ENCODE results near the gene RPL38.
"Not testable (repeated sequence)": the region's sequence is repeated elsewhere in the genome, so short reads cannot be mapped to it uniquely, and the experiment has no call there.

RPL38 gene

DNA sequence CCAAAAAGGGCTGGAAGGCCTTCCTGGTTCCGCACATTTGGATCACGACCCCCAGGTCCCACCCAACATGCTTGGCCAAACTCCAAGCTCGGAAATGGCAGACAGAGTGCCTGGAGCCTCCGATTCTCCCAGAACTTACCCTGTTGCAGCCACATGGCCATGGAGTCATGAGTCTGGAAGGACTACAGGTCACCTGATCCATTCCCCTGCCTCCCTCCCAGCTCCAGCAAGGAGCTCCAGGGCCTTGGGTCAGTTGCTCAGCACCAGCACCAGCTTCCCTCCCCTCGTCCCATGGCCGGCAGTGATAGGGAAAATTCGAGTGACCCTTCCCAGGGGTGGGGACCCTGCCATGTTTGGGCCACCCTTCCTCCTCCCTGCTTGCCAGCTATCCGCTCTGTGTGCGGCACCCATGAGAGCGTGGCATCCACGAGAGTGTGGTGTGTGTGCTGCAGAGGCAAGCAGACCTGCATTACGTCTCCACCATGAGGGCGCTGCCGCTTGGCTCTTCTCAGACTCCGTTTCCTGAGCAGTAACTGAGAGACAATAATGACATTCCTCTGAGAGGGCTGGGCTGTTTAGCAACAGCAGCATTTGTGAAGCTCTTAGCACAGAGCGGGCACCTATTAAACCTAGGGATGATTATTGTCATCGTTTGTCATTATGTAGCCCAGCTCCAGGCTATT is 21.3 kb upstream of the RPL38 start:
- in situ Hi-C loops (cut with HindIII; ENCODE audit: low sequenced_read_pairs): no loop called here
- TF ChIP-seq, protein P1, sequence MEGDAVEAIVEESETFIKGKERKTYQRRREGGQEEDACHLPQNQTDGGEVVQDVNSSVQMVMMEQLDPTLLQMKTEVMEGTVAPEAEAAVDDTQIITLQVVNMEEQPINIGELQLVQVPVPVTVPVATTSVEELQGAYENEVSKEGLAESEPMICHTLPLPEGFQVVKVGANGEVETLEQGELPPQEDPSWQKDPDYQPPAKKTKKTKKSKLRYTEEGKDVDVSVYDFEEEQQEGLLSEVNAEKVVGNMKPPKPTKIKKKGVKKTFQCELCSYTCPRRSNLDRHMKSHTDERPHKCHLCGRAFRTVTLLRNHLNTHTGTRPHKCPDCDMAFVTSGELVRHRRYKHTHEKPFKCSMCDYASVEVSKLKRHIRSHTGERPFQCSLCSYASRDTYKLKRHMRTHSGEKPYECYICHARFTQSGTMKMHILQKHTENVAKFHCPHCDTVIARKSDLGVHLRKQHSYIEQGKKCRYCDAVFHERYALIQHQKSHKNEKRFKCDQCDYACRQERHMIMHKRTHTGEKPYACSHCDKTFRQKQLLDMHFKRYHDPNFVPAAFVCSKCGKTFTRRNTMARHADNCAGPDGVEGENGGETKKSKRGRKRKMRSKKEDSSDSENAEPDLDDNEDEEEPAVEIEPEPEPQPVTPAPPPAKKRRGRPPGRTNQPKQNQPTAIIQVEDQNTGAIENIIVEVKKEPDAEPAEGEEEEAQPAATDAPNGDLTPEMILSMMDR (IDR thresholded peaks at IDR 0.05; ENCODE audit: low read depth, low read length): no peak
- H3K4me3 ChIP-seq (ENCODE audit: low read depth, low read length): no peak overlapping the region

DNA sequence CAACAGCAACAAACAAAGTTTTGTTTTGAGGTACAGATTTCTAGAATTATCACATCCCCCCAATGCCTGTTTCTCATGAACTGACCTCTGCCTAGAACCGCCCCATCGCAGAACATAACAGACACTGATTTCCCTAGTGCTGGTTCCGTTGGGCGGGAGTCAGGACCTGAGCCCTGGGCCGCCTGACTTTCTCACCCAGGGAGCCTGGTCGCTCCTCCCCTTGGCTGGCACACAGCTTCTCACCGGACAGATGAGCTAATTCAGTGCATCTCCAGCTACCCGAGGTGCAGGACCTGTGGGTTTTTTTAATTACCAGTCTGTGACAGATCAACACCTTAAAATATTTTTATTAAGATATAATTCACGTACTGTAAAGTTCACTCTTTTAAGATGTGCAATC is 20.1 kb upstream of the RPL38 start:
- in situ Hi-C loops (cut with HindIII; ENCODE audit: low sequenced_read_pairs): no loop called here
- TF ChIP-seq, protein P1 (IDR thresholded peaks at IDR 0.05; ENCODE audit: low read depth, low read length): no peak
- no peak for DNase-seq (ENCODE audit: low read depth, low spot score)
- no peak overlapping the region for H3K4me3 ChIP-seq (ENCODE audit: low read depth, low read length)

More for the DNA sequence above, 21.3 kb upstream of the RPL38 start:
- no peak for DNase-seq (ENCODE audit: low read depth, low spot score)

DNA sequence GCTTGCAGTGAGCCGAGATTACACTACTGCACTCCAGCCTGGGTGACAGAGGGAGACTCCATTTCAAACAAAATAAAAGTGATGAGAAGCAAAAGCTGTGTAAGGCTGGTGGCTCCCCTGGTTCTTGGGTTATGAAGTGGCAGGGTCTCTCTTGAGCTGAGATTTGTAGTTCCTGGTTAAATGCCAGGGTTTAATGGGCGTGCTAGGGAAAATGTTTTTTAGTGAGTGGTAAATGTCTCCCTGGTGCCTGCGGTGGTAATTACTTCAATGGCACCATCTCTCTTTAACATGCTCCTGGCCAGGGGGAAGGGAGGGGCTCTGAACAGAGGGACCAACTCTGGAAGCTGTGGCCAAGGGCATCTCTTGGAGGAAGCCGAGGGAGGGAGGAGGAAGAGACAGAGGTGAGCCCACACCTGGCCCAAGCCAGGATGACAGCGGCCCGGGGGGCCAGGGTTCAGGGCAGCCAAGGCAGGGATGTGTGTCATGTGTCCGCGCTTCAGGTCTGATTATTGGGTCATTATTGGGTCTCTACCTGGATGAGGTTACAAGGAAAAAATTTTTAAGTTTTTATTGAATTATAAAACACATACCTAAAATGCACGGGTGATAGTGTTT is 17.8 kb upstream of the RPL38 start:
- TF ChIP-seq, protein P1 (IDR thresholded peaks at IDR 0.05; ENCODE audit: low read depth, low read length): no peak
- in situ Hi-C loops (cut with HindIII; ENCODE audit: low sequenced_read_pairs): no loop called here
- H3K4me3 ChIP-seq (ENCODE audit: low read depth, low read length): no peak overlapping the region
- no peak for DNase-seq (ENCODE audit: low read depth, low spot score)

DNA sequence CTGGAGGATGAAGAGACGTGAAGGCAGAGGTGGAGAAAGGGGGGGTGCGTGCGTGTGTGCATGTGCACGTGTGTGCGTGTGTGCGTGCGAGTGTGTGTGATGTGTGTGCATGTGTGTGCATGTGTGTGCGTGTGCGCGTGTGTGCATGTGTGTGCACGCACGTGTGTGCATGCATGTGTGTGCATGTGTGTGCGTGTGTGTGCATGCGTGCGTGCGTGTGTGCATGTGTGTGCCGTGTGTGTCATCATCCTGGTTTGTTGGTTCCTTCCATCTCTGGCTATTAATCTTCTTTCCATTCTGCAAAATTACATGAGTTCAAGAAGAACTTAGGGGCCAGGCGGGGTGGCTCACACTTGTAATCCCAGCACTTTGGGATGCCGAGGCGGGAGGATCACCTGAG is 17.0 kb upstream of the RPL38 start:
- no peak for DNase-seq (ENCODE audit: low read depth, low spot score)
- in situ Hi-C loops (cut with HindIII; ENCODE audit: low sequenced_read_pairs): no loop called here
- H3K4me3 ChIP-seq (ENCODE audit: low read depth, low read length): no peak overlapping the region
- TF ChIP-seq, protein P1 (IDR thresholded peaks at IDR 0.05; ENCODE audit: low read depth, low read length): no peak

DNA sequence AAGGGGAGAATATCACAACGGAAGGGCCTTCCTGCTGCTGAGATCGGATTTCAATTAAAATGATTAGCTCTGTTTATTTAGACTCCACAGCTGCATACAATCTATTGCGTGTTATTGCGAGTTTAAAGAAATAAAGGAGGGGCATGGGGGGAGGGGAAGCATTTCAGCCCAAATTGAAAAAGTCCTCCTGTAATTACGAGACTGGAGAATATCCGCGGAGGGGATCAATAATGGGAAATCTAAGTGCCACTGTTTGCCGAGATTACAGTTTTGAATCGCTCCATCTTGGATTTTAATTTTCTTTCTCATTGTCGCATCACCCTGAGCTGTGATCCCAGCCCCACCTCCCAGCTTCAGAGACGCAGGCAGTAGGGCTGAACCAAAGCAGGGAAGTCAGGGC is 15.7 kb upstream of the RPL38 start:
- TF ChIP-seq, protein P1 (IDR thresholded peaks at IDR 0.05; ENCODE audit: low read depth, low read length): no peak
- DNase-seq (ENCODE audit: low read depth, low spot score): no peak
- H3K4me3 ChIP-seq (ENCODE audit: low read depth, low read length): no peak overlapping the region
- in situ Hi-C loops (cut with HindIII; ENCODE audit: low sequenced_read_pairs): no loop called here

DNA sequence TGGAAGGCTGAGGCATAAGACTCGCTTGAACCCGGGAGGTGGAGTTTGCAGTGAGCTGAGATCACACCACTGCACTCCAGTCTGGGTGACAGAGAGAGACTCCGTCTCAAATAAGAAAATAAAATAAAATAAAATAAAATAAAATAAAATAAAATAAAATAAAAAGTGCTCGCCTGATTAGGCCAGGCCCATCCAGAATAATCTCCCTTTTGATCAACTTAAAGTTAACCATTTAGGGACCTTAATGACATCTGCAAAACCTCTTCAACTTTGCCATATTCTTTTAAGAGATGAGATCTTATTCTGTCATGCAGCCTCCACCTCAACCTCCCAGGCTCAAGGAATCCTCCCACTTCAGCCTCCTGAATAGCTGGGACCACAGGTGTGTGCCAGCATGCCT is 14.8 kb upstream of the RPL38 start:
- in situ Hi-C loops (cut with HindIII; ENCODE audit: low sequenced_read_pairs); H3K4me3 ChIP-seq (ENCODE audit: low read depth, low read length); DNase-seq (ENCODE audit: low read depth, low spot score): not testable (repeated sequence)

DNA sequence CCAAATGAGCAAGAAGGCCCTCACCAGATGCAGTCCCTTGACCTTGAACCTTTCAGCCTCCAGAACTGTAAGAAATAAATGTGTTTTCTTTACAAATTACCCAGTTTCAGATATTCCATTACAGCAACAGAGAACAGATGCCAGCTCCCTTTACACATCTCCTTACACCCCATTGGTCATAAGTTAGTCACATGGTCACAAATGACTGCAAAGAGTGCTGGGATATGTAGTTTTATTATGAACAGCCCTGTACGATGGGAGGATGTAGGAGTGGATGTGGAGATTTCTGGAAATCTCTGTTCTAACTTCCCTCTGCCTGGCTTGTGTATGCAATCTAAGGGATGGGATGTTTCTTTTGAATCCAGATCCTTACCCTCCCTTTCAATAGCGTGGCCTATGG is 13.3 kb upstream of the RPL38 start:
- DNase-seq (ENCODE audit: low read depth, low spot score): peak; percentile 51
- in situ Hi-C loops (cut with HindIII; ENCODE audit: low sequenced_read_pairs): no loop called here
- H3K4me3 ChIP-seq (ENCODE audit: low read depth, low read length): no peak overlapping the region
- TF ChIP-seq, protein P1 (IDR thresholded peaks at IDR 0.05; ENCODE audit: low read depth, low read length): no peak
